HG03520 (cell line): ENCODE measurements around the gene GLIS1.
"Not testable (repeated sequence)": the region's sequence is repeated elsewhere in the genome, so short reads cannot be mapped to it uniquely, and the experiment has no call there.

ENCODE experiments used
- ATAC-seq: cut with Tn5 transposase; IDR thresholded peaks from one replicate; pipeline ENCODE4 v1.9.1; 2021; ENCODE audit warnings: mild to moderate bottlenecking, moderate library complexity; ENCODE audit not compliant: unreplicated experiment

The GLIS1 gene

GRCh38 chr1:53572065-53572814, 166.7 kb downstream of the GLIS1 start:
- ATAC-seq = no peak

GRCh38 chr1:53568540-53568939, 170.4 kb downstream of the GLIS1 start:
- no peak for ATAC-seq

GRCh38 chr1:53567851-53568250, 171.1 kb downstream of the GLIS1 start:
- no peak for ATAC-seq

- no peak for ATAC-seq
These were observed 171.5 kb downstream of the GLIS1 start for GRCh38 chr1:53567450-53567849.

- no peak for ATAC-seq
These were observed 175.4 kb downstream of the GLIS1 start for GRCh38 chr1:53563611-53564010.

- no peak for ATAC-seq
These were observed 176.0 kb downstream of the GLIS1 start for GRCh38 chr1:53562981-53563379.

GRCh38 chr1:53562291-53562980, 176.5 kb downstream of the GLIS1 start:
- no peak for ATAC-seq

- ATAC-seq = no peak
These were observed 177.4 kb downstream of the GLIS1 start for GRCh38 chr1:53561503-53562105.

GRCh38 chr1:53560581-53561502, 178.1 kb downstream of the GLIS1 start:
- no peak for ATAC-seq

GRCh38 chr1:53559854-53560580, 178.9 kb downstream of the GLIS1 start:
- ATAC-seq = no peak

- no peak for ATAC-seq
These were observed 179.6 kb downstream of the GLIS1 start for GRCh38 chr1:53559391-53559815.

- no peak for ATAC-seq
These were observed 180.1 kb downstream of the GLIS1 start for GRCh38 chr1:53558739-53559315.

GRCh38 chr1:53557830-53558738, 180.9 kb downstream of the GLIS1 start:
- ATAC-seq = no peak

GRCh38 chr1:53557369-53557768, 181.6 kb downstream of the GLIS1 start:
- no peak for ATAC-seq

- ATAC-seq = no peak
These were observed 182.2 kb downstream of the GLIS1 start for GRCh38 chr1:53556657-53557227.

- not testable (repeated sequence) for ATAC-seq
These were observed 183.2 kb downstream of the GLIS1 start for GRCh38 chr1:53555620-53556326.

- no peak for ATAC-seq
These were observed 184.2 kb downstream of the GLIS1 start for GRCh38 chr1:53554592-53555305.
